CD1c-positive myeloid dendritic cell (primary cell): ENCODE measurements around the gene SMPD3.

ENCODE experiments used
- DNase-seq: peaks from one replicate; pipeline ENCODE4 v3.0.0-alpha.2; 2016; ENCODE audit errors: extremely low spot score

Gene SMPD3

DNA sequence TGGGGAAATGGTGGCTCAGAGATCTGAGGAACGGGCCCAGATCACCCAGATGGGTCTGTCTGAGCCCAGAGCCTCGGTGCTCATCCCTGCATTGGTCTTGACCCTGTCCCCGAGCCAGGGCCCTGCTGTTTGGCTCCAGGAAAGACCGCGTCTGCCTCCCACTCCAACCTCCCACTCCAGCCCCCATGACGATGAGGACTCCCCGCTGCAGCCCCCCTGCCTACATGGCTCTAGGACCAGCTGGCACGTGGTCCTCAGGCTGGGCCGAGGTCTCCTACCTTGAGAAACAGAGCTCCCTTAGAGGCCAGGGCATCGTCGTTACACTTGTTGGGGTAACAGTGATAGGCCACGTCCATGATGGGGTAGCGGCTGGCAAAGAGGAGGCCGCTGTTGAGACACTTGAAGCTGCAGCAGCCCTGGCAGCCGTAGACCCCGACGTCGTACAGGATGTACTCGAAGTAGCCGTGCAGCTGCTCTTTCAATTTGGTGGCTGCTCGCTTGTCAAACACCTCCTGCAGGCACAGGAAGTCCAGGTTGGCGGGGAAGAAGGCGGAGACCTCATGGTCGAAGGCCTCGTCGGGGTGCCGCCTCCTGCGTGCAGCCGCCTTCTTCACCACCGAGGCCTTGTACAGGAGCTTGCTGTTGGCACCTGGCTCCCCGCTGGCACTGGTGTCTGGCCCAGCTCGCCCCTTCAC, 77.6 kb downstream of the SMPD3 start:
- DNase-seq: no peak

DNA sequence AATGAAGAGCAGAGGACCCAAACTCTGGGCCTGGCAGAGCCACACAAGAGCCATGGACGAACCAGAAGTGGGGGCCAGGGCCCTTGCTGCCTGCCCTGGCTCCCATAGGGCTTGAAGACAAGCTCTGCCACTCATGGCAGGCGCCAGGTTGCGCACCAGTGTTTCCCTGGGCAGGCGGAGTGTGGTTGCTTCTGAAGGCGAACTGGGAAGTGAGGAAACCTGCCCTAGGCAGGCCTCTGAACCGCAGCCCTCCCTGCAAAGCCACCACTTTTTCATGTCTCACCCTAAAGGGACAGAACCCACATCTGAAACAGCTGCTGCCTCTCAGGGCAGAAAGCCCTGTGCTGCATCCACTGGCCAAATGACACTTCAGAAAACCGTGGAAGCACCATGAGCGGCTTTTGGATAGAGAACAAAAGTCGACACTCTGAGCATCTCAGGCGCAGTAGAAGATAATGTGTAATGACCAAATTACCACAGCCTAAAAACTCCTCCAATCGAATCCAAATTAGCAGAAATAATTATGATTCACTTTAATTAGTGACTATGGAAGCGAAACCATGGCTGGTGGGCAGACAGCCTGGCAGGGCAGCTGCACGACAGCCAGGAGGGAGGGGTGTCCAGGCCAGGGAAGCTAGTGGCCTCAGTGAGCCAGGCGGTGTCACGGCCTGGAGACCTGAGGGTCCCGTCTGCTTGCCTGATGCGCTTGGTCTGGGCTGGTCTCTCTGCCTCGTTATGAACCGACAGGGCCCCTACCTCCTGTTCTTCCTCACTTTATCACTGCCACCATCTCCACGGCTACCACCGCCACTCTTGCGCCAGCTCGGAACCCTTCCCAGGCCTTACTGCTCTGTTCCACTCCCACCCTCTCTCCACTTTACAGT, 78.4 kb downstream of the SMPD3 start:
- peak; percentile 55 for DNase-seq

DNA sequence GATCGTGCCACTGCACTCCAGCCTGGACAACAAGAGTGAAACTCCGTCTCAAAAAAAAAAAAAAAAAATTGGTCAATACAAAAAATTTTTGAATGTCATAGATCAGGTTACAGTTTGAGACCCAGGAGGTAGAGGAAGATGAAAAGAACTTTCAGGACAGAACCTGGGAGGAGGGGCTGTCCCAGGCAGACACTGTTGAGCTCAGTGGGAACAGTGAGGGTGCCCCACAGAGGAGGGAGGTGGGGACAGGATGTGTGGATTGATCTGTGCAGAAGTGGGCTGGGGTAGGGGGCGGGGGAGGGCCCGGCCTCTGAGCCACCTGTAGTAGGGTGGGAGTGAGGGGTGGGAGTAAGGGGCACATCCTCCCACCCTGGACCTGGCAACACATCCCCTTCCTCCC, 79.1 kb downstream of the SMPD3 start:
- DNase-seq: no peak

DNA sequence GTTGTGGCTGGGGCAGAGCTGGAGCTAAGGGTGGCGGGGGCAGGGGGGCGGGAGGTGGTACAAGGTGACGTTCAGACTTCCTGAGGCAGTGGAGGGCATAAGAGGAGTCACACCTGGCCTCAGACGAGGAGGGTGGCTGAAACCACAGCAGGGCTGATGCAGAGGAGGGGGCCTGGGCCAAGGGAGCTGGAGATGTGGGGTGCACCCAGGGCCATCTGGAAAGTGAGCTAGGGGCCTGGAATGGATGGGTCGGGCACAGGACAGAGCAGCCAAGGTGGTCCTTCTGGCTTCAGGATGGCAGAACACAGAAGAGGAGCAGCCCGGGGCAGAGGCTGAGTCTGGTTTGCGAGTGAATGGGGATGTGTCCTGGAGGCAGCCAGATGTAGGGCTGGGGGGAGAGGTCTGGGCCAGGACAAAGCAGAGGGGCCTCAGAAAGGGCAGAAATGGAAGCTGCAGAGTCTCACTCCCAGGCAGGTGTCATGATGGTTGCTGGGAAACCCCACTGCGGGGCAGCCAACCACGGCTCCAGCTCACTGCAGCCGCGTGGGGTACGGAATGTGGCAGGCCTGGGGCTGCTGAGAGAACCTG, 79.9 kb downstream of the SMPD3 start:
- no peak for DNase-seq

DNA sequence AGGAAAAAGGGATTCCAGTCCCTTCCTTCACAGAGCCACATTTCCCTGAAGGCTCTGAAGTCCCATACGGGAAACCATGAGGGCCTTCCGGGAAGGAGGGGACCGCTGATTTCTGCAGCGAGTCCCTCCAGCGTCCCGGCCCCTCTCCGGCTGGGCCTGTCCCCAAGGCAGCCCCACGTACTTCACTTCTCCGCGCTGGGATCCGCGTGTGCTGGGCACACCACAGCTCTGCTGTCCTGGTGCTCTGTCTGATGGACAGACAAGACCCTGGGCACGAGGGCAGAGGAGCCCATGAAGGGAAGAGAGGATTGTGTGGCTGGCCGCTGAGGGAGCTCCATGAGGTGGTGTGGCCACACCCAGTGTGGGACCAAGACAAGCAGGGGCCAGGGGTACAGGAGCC, 80.4 kb downstream of the SMPD3 start:
- no peak for DNase-seq

DNA sequence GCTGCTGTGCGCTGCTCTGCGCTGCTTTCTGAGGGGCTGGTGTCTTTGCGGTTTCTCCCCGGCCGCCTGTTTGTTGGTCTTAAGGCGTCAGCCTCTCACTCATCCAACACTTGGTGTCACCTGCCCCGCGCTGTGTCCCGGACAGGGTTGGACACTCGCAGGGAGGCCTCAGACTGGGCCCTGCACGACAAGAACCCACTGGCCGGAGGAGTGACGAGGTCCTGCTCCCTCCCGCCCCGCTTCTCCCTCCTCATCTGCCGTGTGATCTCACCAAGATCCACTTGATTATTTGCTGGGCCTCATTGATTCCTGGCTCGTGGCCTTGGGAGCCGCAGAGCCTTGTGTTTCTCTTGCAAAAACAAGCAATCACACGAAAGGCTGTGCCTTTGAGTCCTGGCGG, 80.9 kb downstream of the SMPD3 start:
- no peak for DNase-seq

DNA sequence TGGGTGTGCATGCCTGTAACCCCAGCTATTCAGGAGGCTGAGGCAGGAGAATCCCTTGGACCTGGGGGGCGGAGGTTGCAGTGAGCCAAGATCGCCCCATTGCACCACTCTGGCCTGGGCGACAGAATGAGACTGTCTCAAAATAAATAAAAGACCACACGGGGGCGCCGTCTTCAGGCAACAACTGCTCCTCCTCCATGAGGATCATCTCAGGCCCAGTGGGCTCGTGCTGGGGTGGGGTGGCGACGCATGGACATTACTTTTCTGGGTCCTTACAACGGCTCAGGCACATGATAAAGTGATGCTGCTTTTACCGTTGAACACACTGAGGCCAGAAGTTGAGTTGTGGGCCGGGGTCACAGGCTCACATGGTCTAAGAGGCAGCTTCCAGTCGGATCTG, 81.3 kb downstream of the SMPD3 start:
- DNase-seq: peak; percentile 50

DNA sequence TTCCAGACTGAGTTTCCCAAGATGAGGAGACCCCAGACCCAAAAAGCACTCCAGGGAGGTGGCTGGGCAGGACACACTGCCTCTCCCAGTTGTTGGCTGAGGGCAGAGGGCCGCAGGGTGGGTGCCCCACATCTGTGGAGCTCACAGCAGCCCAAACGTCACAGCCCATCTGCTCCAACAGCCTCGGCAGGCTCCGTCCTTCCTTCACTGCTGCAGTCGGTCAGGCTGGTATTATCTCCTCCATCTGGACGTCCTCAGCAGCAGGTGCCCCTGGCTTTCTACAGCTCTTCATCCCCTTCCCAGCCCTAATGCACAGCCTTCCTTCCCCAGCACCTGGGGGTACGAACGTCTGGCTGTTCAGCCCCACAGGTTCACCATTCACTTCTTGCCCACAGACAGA, 82.2 kb downstream of the SMPD3 start:
- no peak for DNase-seq

DNA sequence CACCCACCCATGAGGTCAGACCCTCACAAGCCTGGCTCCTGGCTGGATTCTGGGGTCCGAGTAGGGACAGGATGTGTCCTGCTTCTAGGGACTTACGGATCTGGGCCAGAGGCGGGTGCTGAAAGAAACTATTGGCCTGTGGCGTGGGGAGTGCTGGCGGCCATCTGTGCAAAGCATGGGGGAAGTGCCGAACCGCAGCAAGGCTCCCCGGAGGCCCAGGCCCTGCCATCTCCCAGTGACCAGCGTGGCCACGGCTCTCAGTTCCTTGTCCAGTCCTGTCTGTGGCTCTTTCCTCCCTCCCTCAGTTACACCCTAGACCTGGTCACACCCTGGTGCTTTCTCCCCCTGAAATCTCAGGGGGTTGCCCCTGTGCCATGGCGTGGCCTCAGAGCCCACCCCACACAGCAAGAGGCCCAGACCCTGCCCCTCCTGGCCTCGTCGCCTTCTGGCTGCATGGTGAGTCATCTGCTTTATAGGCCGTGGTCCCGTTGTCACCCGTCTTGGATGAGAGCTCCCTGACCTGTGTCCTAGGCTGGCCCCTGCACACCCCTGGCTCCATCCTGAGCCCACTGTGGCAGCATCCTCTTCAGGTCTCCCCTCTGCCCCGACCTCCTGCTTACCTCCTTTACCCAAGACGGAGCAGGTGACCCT, 83.0 kb downstream of the SMPD3 start:
- DNase-seq: peak; percentile 83

DNA sequence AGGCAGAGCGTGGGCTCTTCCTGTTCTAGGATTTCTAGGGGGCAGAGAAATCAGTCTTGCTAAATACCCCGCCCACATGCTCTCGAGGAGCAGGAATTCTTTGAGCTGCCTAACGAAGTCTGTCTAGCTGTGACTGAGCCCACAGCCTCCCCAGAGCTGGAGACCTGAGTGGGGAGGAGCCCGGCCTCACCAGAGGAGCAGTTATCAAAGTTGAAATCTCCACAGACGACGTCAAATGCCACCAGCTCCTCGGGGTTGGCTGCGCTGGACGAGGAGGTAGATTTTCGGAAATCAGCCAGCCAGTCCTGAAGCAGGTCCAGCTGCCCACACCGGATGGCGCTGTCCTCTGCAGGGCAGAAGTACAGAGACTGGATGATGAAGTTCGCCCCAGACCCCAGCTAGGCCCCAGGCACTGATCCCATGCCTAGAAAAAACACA, 83.7 kb downstream of the SMPD3 start:
- DNase-seq: peak; percentile 72

DNA sequence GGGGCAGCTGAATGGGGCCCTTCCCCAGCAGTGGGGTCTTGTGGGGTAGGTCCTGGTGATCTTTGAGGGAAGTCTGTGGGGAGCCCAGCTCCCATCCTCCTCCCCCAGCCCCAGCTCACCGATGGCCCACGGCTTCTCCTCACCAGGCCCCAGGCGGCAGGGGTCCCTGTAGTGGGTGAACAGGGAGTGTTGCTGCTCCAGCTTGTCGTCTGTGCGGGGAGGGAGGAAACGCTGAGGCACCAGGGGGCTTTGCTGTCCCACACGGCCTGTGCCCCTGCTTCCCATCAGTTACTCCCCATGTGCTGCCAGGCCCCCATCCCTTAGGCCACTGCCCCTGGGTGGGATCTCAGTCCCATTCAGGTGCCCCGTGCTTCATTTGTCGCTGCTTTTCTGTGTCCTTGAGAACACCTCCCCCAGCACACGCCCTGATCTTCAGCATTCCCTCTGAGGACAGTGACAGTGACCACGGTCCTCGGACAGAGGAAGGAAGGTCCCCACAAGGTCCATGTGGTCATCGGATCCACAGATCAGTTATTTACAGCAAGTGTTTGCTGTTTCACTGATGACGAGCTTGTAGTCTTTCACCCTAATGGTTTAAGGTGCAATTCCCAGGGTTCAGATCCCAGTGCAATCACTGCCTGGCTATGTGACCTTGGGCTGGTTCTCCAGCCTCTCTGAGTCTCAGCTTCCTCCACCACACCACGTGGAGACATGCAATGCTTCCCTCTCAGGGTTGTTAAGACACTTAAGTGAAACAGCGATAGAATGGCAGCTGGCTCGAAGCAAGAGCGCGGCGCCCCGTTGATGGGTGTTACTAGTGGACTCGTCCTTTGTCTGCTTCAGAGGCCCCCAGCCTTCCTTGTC, 84.4 kb downstream of the SMPD3 start:
- no peak for DNase-seq

DNA sequence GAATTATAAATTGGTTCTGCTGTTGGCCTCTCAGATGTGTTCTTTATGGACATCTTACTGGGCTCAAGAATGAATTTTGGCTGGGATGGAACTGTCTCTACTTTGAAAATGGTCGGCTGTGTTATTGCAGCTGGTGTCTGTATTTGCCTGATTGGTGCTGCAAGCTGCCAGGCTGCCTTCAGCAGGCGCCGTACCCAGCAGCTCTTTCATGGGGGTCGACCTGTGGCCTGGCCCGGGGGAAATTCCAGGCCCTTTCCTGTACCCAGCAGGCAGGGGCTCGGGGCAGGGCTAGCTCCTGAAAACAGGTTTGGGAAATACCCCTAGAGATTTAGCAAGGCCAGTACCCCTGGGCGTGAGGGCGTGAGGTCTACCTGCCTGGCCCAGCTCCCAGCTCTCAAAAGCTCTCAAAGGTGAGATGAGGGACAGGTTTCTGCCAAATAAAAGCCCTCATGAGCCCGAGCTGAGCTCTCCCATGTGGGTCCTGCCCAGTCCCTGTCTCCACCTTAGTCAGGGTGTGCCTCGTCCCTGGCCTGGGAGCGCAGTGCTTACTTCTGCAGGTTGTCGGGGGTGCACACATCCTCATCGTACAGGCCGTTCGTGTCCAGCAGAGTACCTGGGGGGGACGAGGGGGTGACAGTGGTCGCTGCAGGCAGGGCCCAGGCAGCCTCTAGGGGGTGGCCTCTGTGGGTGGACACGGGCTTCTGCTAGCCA, 85.2 kb downstream of the SMPD3 start:
- DNase-seq: no peak

DNA sequence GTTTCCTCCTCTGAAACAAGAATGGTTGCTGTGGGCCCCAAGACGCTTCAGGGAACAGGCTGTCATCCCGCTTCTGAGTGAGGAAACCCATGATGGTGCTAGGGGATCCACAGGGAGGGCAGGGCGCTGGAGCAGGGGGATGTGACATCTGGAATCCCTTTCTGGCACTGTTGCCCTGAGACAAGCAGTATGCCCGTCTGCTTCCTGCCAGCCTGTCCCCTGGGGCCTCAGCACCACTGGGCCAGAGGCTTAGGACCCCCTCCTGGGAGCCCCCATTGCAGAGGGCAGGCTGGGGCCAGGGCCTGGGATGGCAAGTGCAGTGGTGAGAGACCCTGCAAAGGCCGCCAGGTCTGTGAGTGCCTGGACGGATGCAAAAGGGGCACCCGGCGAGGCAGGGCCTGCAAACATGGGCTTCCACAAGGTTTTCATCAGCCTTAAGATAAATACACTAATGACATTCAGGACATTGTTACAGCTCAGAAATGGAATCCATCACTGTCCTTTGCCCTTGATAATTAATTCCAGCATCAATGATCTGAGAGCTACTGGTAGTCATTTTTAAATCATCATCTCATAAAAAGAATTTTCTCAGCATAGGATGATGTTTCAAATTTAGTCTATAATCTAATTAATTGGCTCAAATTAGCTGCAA, 85.9 kb downstream of the SMPD3 start:
- DNase-seq: no peak

DNA sequence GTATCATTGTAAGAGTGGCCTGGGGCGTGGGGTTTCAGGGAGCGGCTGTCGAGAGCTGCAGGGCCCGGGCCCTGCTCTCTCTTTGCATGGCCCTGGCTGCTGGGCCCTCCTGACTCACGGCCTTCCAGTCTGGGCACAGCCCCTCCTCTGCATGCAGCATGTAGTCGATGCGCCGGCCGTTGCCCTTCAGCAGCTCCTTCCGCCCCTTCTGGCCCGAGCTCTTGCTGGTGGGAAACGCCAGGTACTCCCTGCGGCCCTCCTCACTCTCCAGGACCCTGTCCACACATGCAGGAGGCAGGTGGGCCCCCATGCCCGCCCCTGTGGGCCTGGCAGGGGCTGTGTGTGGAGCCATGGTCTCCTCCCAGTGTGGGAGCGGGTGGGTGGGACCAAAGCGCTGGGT, 86.8 kb downstream of the SMPD3 start:
- DNase-seq: no peak

DNA sequence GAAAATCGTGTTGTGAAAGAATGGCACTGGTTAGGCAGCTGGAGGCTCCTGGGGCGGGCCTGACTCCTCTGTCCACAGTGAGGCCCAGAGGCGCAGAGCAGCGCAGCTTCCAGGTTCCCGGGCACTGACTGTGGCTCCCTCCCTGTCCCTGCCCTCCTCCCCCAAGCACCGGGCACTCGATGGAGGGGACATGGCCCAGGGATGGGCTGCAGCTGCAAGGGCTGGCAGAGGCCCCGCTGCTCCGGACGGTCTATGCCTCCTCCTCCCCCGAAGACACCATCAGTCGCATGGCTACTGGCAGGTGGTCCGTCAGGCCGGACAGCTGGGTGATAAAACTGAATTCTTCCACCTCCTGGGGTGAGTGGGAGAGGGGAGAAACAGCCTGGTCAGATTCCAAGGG, 87.4 kb downstream of the SMPD3 start:
- DNase-seq: no peak

DNA sequence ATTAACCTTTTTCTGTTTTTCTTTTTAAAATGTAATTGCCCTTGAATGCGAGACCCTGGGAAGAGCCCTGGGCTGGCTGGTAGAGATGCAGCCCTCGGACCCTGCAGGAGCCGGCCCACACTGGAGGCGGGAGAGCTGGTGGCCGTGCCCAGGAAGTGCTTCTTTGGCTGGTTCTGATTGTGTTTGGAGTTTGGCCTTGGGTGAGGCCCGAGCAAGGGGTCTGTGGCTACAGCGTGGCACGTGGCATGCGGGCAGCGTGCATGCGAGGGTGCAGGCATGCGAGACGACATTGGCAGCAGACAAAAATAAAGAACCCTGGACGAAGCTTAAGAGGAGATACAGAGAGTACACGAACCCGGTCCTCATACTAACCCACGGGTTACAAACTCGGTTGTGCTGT, 87.8 kb downstream of the SMPD3 start:
- DNase-seq: no peak

DNA sequence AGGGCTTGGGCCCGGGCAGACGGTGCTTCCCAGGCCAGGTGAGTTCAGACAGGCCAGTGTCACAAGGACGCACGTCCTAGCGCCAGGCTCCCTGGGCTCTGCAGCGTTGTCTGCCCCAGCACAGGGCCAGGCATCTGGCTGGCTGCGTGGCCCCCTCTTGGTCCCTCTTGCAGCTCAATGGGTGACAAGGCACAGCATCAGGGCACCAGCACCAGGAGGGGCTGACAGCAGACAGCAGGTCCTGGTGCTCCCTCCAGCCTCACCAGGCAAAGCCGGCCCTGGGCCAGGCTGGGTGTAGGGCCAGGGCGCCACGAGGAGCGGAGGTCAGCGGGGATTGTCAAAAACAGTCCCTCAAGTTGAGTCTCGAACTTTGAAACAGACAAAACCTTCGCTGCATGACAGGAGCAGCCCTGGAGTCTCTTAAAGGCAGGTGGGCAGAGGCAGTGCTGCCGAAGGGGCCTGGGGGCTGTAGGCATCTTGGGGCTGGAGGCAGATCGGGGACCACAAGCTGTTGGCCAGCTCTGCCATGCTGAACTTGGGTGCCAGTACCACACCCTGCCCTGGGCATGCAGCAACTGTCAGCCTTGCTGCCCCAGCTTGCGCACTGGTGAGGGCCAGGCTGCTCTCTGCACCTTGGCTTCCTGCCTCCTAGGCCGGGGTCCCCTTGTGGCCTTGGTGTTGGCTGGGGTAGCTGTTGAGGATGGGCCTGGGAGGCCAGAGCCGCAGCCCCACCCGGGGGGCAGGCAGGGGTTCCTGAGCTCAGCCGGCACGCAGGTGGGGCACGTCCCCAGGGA, 88.7 kb downstream of the SMPD3 start:
- no peak for DNase-seq

DNA sequence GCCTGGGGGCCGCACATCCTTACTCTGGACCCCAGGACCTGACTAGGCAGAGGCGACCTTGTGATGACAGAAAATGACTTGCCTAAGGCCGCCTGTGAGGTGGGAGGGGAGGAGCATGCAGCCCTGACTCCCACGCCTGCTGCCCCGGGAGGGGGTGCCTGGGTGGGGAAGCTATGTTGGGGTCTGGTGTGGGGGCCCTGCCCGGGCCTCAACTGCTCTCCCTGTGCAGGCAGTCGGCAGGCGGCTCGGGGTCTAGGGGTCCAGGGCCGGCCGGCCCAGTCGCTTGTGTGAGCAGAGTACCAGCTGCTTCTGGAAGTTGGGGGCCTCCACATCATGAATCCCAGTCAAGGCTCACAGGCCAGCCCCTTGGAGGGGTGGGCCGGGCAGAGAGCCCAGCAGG, 89.4 kb downstream of the SMPD3 start:
- no peak for DNase-seq

DNA sequence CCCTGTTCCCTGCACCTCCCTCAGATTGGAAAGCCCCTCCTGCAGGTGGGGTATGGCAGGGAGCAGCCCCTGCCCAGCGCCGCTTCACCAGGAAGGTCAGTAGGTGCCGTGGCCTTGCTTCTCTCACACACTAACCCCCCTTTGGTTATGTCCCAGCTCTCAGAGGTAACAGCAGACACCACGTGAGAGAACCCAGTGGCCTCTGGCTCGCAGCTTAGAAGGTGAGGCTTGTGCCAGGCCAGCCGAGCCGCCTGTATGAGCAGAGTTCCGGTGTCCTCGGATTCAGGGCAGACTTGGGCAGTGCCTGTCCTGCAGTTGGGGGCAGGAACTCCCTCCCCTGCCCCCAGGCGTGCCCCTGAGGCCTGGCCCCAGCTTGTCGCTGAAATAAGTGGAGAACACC, 90.4 kb downstream of the SMPD3 start:
- DNase-seq: no peak
